ENCODE results near the gene TMEM119. TPM values are rescaled to one million over a fixed set of nuclear protein-coding genes. Genes with fewer than 3 reads are reported as not detected.

TMEM119 gene
- total and polyA plus RNA-seq, 2 of the 8 experiments (the other 6 are each of a cell fraction or from before 2014, with no cell fraction given), result 0.35 to 0.61 TPM

DNA sequence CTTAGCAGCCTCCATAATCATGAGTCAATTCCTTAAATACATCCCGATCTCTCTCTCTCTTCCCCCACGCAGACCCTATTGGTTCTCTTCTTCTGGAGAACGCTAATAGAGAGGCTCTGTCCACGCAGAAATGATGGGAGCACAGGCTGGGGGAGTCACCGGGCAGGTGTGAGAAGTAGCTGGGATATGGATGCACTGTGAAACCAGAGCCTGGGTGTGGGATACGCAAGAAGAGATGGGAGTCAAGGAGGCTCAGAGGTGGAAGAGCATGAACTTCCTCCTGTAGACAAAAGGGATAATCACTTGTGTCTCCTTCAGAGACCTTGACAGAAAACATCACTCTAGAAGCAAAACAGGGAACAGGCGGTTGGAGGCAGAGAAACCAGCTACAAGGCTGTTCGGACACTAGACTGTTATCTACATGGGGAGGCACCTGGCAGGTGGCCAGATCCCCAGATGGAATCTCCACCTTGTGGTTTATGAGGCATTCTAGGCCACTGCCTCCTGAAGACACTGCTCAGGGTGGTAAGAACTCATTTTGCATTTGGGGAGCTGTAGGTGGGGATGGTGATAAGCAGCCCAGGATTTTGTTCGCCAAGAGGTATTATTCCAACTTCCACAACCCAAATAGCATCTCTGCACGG, 43.0 kb upstream of the TMEM119 start:
- H3K14ac ChIP-seq (ENCODE audit: insufficient read length), result no peak overlapping the region
- H3K23ac ChIP-seq (ENCODE audit: insufficient read length), result no peak overlapping the region
- H4K5ac ChIP-seq (ENCODE audit: insufficient read length, low read depth, low read length), result no peak overlapping the region
- H3K23me2 ChIP-seq (ENCODE audit: low read depth, low read length), result no peaks in the 10 kb centered on the region
- ChIA-PET POLR2A (ENCODE audit: partially characterized antibody) (interaction anchor here (0.8 to 1.8 kb wide), 5 partner anchors 11 to 51 kb away, joined by 3 to 6 read pairs (median 3); no protein-coding TSS in a partner anchor), CTCF (ENCODE audit: partially characterized antibody) (interaction anchor here (0.7 to 10.0 kb wide), 5 partner anchors 13 to 128 kb away, joined by 3 to 90 read pairs (median 4); no protein-coding TSS in a partner anchor)
- no peak overlapping the region for H2BK12ac ChIP-seq (ENCODE audit: low read depth, low read length)
- H3K27ac ChIP-seq (ENCODE audit: low read depth, low read length), result no peak overlapping the region
- H3K27me3 ChIP-seq (replicated peaks in 1 of 4; ENCODE audit: control insufficient read depth in 3 of 4, extremely low read depth in 1 of 4, insufficient read depth in 3 of 4, low read length in 3 of 4), result no peaks in the 10 kb centered on the region
- no peak overlapping the region for H3K4me3 ChIP-seq (ENCODE audit: extremely low read depth in 1 of 4, insufficient read depth in 2 of 4, low read depth in 3 of 4, low read length in 4 of 4)
- no peak overlapping the region for H2BK20ac ChIP-seq (ENCODE audit: low read length)
- 91% methylated on average over 10 of the region's 10 CpGs; no CpG with 5 or more reads in 1 of the 2 experiments for WGBS, 2 experiments (ENCODE audit: extremely low coverage in 1 of 2, insufficient coverage in 1 of 2, insufficient read length in 1 of 2, insufficient replicate concordance in 2 of 2, low coverage in 1 of 2, low lambda C conversion rate in 2 of 2, missing lambda C conversion rate in 1 of 2)
- no peak for DNase-seq (ENCODE audit: low read depth in 1 of 2, low spot score in 2 of 2)
- H2BK15ac ChIP-seq (ENCODE audit: low read length), result no peak overlapping the region
- no peak overlapping the region for H4K91ac ChIP-seq (replicated peaks; ENCODE audit: insufficient read length, low read length)
- H3K18ac ChIP-seq (ENCODE audit: extremely low read depth, low read length), result no peak overlapping the region
- H3K36me3 ChIP-seq (ENCODE audit: control insufficient read depth in 2 of 4, insufficient read depth in 4 of 4, low read length in 3 of 4), result peaks cover 0 to 4% (median 0%) of the 10 kb centered on the region in 4 experiments; a peak in 2 of 8 replicates
- no peak overlapping the region for H2BK120ac ChIP-seq (replicated peaks; ENCODE audit: low read depth, low read length)
- no peak for FAIRE-seq
- no peak overlapping the region for H2AK5ac ChIP-seq (ENCODE audit: low read depth, low read length)
- no peaks in the 10 kb centered on the region for H3K79me2 ChIP-seq (ENCODE audit: control insufficient read depth in 1 of 2, insufficient read depth in 2 of 2, low read length in 2 of 2)
- no peak overlapping the region for H2AFZ ChIP-seq (ENCODE audit: low read length)
- no peak overlapping the region for H3K4me2 ChIP-seq (ENCODE audit: insufficient read depth in 1 of 2, low read depth in 2 of 2, low read length in 2 of 2)
- no peak overlapping the region for H3K56ac ChIP-seq (replicated peaks; ENCODE audit: insufficient read length, low read depth, low read length)
- no peak overlapping the region for H3K9ac ChIP-seq (replicated peaks in 1 of 4; ENCODE audit: extremely low read depth in 1 of 4, low read depth in 3 of 4, low read length in 3 of 4)
- H4K8ac ChIP-seq (ENCODE audit: extremely low read depth, insufficient read depth, low read length), result no peak overlapping the region; the same call in 1 of the 2 replicates
- TF ChIP-seq SP4 (IDR thresholded peaks at IDR 0.05; ENCODE audit: low read length) (no peak), POLR2A (IDR thresholded peaks at IDR 0.05; ENCODE audit: control extremely low read depth in 1 of 2, low read depth in 2 of 2, low read length in 2 of 2) (peak in 1 of 2 experiments; percentile 52; a peak in 1 of 3 replicates)
- H3K79me1 ChIP-seq (ENCODE audit: low read depth, low read length), result no peaks in the 10 kb centered on the region
- H3K4me1 ChIP-seq (replicated peaks in 1 of 4; ENCODE audit: control insufficient read depth in 3 of 4, insufficient read depth in 4 of 4, low read length in 3 of 4), result peaks cover 14 to 26% (median 18%) of the 10 kb centered on the region in 4 experiments
- H2BK5ac ChIP-seq (ENCODE audit: low read depth, low read length), result no peak overlapping the region
- H3K4ac ChIP-seq (replicated peaks; ENCODE audit: insufficient read length, low read depth, low read length), result no peak overlapping the region
- H3K9me3 ChIP-seq (ENCODE audit: insufficient read depth in 2 of 2, low read depth in 1 of 2, low read length in 1 of 2), result no peaks in the 10 kb centered on the region
- H4K20me1 ChIP-seq (replicated peaks in 1 of 2; ENCODE audit: control insufficient read depth in 1 of 2, insufficient read depth in 2 of 2, low read length in 2 of 2), result no peaks in the 10 kb centered on the region
